ENCODE results near the gene ATG13. TPM values are rescaled to one million over a fixed set of nuclear protein-coding genes. Genes with fewer than 3 reads are reported as not detected.

The ATG13 gene
- total and polyA plus RNA-seq, 12 donors = 31.0 to 177 (median 88.8) TPM

DNA sequence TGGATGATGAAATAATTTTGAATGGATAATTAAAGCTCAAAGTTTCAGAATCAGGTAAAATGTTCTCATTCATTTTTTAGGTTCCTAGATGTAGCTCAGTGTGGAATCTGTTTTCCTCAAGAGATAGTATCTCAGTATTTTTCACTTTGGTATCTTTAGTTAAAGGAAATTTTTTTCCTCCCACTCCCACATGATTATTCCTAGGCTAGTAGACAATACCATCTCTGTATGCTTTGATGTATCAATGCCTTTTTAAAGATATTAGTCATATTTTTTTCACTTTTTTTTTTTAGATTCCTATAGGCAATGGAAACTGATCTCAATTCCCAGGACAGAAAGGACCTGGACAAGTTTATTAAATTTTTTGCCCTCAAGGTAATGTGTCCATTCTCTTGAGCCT lies 26.6 kb downstream of the ATG13 start:
- Histone ChIP-seq H3K36me3 (replicated peaks in 1 of 2) (peaks cover 0 to 33% of the 10 kb centered on the region in 2 donors), H3K4me3 (no peak overlapping the region), H3K27me3 (no peaks in the 10 kb centered on the region), H3K4me1 (replicated peaks in 1 of 2) (peaks cover 4 to 10% of the 10 kb centered on the region in 2 donors), H3K27ac (no peak overlapping the region), H3K9me3 (replicated peaks in 1 of 3) (no peaks in the 10 kb centered on the region)
- TF ChIP-seq, protein P1, sequence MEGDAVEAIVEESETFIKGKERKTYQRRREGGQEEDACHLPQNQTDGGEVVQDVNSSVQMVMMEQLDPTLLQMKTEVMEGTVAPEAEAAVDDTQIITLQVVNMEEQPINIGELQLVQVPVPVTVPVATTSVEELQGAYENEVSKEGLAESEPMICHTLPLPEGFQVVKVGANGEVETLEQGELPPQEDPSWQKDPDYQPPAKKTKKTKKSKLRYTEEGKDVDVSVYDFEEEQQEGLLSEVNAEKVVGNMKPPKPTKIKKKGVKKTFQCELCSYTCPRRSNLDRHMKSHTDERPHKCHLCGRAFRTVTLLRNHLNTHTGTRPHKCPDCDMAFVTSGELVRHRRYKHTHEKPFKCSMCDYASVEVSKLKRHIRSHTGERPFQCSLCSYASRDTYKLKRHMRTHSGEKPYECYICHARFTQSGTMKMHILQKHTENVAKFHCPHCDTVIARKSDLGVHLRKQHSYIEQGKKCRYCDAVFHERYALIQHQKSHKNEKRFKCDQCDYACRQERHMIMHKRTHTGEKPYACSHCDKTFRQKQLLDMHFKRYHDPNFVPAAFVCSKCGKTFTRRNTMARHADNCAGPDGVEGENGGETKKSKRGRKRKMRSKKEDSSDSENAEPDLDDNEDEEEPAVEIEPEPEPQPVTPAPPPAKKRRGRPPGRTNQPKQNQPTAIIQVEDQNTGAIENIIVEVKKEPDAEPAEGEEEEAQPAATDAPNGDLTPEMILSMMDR (IDR thresholded peaks at IDR 0.05) = no peak
- TF ChIP-seq POLR2A (IDR thresholded peaks at IDR 0.05) = no peak
- intact Hi-C loops (cut with DNase I) = no loop called here
- no peak for DNase-seq

DNA sequence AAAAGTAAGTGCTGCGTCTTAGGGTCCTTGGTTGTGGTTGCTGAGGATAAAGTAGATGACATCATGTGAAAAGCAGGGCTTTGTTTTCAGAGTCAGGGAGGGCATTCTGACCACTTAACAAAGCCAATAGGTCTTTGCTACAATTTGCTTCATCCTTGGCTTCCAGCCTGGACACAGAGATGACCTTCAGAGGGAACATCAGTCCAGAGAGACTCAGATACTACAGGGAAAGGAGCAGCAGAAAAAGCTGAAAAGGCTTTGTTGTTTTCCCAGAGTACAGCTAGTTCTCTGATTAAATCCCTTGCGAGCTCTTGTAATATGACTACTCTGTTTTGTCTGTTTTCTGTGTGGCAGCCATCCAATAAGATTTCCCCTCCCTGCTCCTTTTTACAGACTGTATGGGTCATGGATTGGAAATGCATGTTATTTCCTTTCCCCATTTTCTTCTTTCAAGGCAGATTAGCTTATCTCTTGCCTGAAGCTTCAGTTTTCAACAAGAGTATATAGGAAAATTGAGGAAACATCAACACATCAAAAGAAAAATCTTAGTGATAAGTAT lies 31.9 kb downstream of the ATG13 start:
- WGBS, 4 donors = 21 to 34% (median 27%) methylated on average over 2 of the region's 2 CpGs
- Histone ChIP-seq H3K9me3 (replicated peaks in 1 of 3) (no peaks in the 10 kb centered on the region), H3K27me3 (no peaks in the 10 kb centered on the region), H3K4me1 (replicated peaks in 1 of 2) (peaks cover 6 to 20% of the 10 kb centered on the region in 2 donors), H3K27ac (peak overlapping the region; percentile 68 to 82 (median 76)), H3K4me3 (no peak overlapping the region), H3K36me3 (replicated peaks in 1 of 2) (peaks cover 0 to 59% of the 10 kb centered on the region in 2 donors)
- TF ChIP-seq, protein P1 (IDR thresholded peaks at IDR 0.05) = no peak
- TF ChIP-seq POLR2A (IDR thresholded peaks at IDR 0.05) = peak in 1 of 2 donors; percentile 55
- intact Hi-C loops (cut with DNase I) = no loop called here
- DNase-seq = peak; percentile 72 to 93 (median 87)

DNA sequence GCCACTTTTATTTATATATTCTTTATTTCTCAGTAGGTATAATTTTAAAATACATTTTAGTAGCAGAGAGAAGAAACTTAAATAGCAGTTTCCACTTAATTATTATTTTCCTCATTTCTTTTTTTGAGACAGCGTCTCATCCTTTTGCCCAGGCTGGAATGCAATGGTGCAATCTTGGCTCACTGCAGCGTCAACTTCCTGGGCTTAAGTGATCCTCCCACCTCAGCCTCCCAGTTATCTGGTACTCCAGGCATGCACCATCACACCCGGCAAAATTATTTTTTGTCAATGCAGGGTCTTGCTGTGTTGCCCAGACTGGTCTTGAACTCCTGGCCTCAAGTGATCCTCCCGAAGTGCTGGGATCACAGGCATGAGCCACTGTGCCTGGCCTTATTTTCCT lies 38.3 kb downstream of the ATG13 start:
- H3K4me3 ChIP-seq = no peak overlapping the region
- no peak for TF ChIP-seq POLR2A (IDR thresholded peaks at IDR 0.05)
- TF ChIP-seq, protein P1 (IDR thresholded peaks at IDR 0.05) = no peak
- 85 to 93% (median 91%) methylated on average over 4 of the region's 4 CpGs for WGBS, 4 donors
- intact Hi-C loops (cut with DNase I) = no loop called here
- no peaks in the 10 kb centered on the region for H3K9me3 ChIP-seq (replicated peaks in 1 of 3)
- no peak for DNase-seq
- H3K4me1 ChIP-seq (replicated peaks in 1 of 2) = peaks cover 0 to under 1% of the 10 kb centered on the region in 2 donors
- peaks cover 0 to 80% of the 10 kb centered on the region in 2 donors for H3K36me3 ChIP-seq (replicated peaks in 1 of 2)
- H3K27me3 ChIP-seq = no peaks in the 10 kb centered on the region
- H3K27ac ChIP-seq = no peak overlapping the region

DNA sequence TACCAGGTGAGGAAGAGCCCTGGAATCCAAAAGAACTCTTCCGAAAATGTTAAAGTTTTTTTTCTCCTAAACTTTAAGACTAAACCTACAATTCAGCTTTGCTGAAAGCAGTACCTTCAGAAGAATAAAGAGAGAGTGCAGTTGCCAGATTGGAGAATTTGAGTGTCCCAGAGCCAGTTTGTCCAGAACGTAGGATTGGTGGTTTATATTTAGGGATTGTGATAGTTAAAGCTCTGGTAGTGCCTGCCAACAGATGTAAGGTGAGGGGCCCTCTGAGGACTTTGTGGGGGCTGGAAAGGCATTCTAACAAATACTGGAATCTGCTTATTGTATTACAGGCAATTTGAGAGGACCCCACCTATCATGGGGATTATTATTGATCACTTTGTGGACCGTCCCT lies 39.8 kb downstream of the ATG13 start:
- 80 to 94% (median 93%) methylated on average over 3 of the region's 3 CpGs for WGBS, 4 donors
- H3K9me3 ChIP-seq (replicated peaks in 1 of 3) = no peaks in the 10 kb centered on the region
- intact Hi-C loops (cut with DNase I) = no loop called here
- no peaks in the 10 kb centered on the region for H3K27me3 ChIP-seq
- H3K36me3 ChIP-seq (replicated peaks in 1 of 2) = peaks cover 0 to 78% of the 10 kb centered on the region in 2 donors
- peak in 1 of 7 donors; percentile 7 for DNase-seq
- no peak overlapping the region for H3K27ac ChIP-seq
- TF ChIP-seq POLR2A (IDR thresholded peaks at IDR 0.05) = no peak
- TF ChIP-seq, protein P1 (IDR thresholded peaks at IDR 0.05) = no peak
- no peak overlapping the region for H3K4me3 ChIP-seq
- H3K4me1 ChIP-seq (replicated peaks in 1 of 2) = no peaks in the 10 kb centered on the region

Measured in adrenal gland (tissue), 12 donors.